GM19452 (cell line): ENCODE measurements around the gene RRH.
"Not testable (repeated sequence)": the region's sequence is repeated elsewhere in the genome, so short reads cannot be mapped to it uniquely, and the experiment has no call there.

Source experiments
- ATAC-seq: cut with Tn5 transposase; IDR thresholded peaks from one replicate; pipeline ENCODE4 v1.9.1; 2021; ENCODE audit not compliant: unreplicated experiment

Gene RRH

GRCh38 chr4:109827672-109828071 lies at the start of gene RRH:
RRH (plus strand) TSS chr4:109827972; CDS start chr4:109828028, 56 bp downstream.
- ATAC-seq: no peak

GRCh38 chr4:109782092-109782491 lies 45.7 kb upstream of the RRH start:
- not testable (repeated sequence) for ATAC-seq

GRCh38 chr4:109786846-109787245 lies 40.9 kb upstream of the RRH start:
- ATAC-seq: no peak

- no peak for ATAC-seq
These were observed 40.0 kb upstream of the RRH start for GRCh38 chr4:109787807-109788206.

- ATAC-seq: no peak
These were observed 32.7 kb upstream of the RRH start for GRCh38 chr4:109795059-109795458.

- ATAC-seq: no peak
These were observed 28.9 kb upstream of the RRH start for GRCh38 chr4:109798866-109799265.

- no peak for ATAC-seq
These were observed 26.5 kb upstream of the RRH start for GRCh38 chr4:109801099-109801789.

GRCh38 chr4:109801895-109802319 lies 25.9 kb upstream of the RRH start, which contains the start of gene CFI:
CFI (minus strand) TSS chr4:109801999; CDS start chr4:109801971, 28 bp downstream.
- no peak for ATAC-seq

- peak; percentile 77 for ATAC-seq
These were observed 23.7 kb upstream of the RRH start for GRCh38 chr4:109803924-109804571.

- ATAC-seq: no peak
These were observed 18.1 kb upstream of the RRH start for GRCh38 chr4:109809655-109810054.

GRCh38 chr4:109810552-109811387 lies 17.0 kb upstream of the RRH start:
- ATAC-seq: no peak

GRCh38 chr4:109811707-109812106 lies 16.1 kb upstream of the RRH start:
- no peak for ATAC-seq

GRCh38 chr4:109815151-109816081 lies 12.4 kb upstream of the RRH start, which contains the start of gene GAR1:
GAR1 (plus strand) TSS chr4:109815762; CDS start chr4:109816165, 403 bp downstream.
- peak; percentile 100 for ATAC-seq

GRCh38 chr4:109816082-109816442 lies 11.7 kb upstream of the RRH start:
- ATAC-seq: no peak

GRCh38 chr4:109816894-109817293 lies 10.9 kb upstream of the RRH start:
- no peak for ATAC-seq

GRCh38 chr4:109818268-109818667 lies 9.5 kb upstream of the RRH start:
- ATAC-seq: no peak

GRCh38 chr4:109820563-109820962 lies 7.2 kb upstream of the RRH start:
- ATAC-seq: no peak

GRCh38 chr4:109821185-109821584 lies 6.6 kb upstream of the RRH start:
- no peak for ATAC-seq

GRCh38 chr4:109826719-109827118 lies 1.1 kb upstream of the RRH start:
- ATAC-seq: no peak

- ATAC-seq: no peak
These were observed 6.0 kb downstream of the RRH start for GRCh38 chr4:109833756-109834155.
